ENCODE results near the gene GIPC2. TPM values are rescaled to one million over a fixed set of nuclear protein-coding genes. Genes with fewer than 3 reads are reported as not detected.

GIPC2 gene
- total RNA-seq, 1 experiment from 2014 or later = 0.26 TPM

DNA sequence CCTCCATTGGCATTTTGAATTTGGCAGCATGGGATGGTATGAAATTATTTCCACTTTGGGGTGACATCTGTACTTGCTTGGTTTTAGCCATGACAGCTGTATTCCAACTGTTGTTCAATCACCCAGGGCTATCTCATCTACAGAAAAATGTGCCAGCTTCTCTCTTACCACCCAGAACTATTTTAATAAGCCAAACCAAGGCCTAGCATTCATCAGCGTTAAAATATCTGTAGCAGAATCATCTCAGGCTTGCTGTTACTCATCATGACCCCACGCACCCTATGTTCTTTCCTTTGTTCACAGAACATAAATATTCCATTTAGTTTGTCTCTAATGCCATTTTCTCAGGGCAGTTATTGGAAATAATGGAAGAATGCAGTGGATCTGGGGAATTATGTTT, 49.8 kb downstream of the GIPC2 start:
- in situ Hi-C loops (cut with HindIII; ENCODE audit: low pct_unique_long_range_greater_than_20kb, low sequenced_read_pairs) (no loop called here), intact Hi-C loops (cut with micrococcal nuclease; ENCODE audit: unreplicated experiment) (no loop called here)
- no peaks in the 10 kb centered on the region for H3K36me3 ChIP-seq (ENCODE audit: control insufficient read depth, insufficient read depth, low read length)
- no TSS peak for BruUV-seq (replicated peaks)
- ATAC-seq = no peak
- TF ChIP-seq, protein P1, sequence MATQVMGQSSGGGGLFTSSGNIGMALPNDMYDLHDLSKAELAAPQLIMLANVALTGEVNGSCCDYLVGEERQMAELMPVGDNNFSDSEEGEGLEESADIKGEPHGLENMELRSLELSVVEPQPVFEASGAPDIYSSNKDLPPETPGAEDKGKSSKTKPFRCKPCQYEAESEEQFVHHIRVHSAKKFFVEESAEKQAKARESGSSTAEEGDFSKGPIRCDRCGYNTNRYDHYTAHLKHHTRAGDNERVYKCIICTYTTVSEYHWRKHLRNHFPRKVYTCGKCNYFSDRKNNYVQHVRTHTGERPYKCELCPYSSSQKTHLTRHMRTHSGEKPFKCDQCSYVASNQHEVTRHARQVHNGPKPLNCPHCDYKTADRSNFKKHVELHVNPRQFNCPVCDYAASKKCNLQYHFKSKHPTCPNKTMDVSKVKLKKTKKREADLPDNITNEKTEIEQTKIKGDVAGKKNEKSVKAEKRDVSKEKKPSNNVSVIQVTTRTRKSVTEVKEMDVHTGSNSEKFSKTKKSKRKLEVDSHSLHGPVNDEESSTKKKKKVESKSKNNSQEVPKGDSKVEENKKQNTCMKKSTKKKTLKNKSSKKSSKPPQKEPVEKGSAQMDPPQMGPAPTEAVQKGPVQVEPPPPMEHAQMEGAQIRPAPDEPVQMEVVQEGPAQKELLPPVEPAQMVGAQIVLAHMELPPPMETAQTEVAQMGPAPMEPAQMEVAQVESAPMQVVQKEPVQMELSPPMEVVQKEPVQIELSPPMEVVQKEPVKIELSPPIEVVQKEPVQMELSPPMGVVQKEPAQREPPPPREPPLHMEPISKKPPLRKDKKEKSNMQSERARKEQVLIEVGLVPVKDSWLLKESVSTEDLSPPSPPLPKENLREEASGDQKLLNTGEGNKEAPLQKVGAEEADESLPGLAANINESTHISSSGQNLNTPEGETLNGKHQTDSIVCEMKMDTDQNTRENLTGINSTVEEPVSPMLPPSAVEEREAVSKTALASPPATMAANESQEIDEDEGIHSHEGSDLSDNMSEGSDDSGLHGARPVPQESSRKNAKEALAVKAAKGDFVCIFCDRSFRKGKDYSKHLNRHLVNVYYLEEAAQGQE (IDR thresholded peaks at IDR 0.05; ENCODE audit: insufficient read depth in 1 of 2, low read depth in 2 of 2, low read length in 1 of 2) = no peak
- TF ChIP-seq POLR2AphosphoS5 (IDR thresholded peaks at IDR 0.05; ENCODE audit: low read depth, low read length) (no peak), TCF7L2 (IDR thresholded peaks at IDR 0.05; ENCODE audit: low read depth, low read length) (no peak), SIN3A (IDR thresholded peaks at IDR 0.05; ENCODE audit: borderline replicate concordance, insufficient read depth, low read depth, low read length) (no peak)
- TF ChIP-seq, protein P2, sequence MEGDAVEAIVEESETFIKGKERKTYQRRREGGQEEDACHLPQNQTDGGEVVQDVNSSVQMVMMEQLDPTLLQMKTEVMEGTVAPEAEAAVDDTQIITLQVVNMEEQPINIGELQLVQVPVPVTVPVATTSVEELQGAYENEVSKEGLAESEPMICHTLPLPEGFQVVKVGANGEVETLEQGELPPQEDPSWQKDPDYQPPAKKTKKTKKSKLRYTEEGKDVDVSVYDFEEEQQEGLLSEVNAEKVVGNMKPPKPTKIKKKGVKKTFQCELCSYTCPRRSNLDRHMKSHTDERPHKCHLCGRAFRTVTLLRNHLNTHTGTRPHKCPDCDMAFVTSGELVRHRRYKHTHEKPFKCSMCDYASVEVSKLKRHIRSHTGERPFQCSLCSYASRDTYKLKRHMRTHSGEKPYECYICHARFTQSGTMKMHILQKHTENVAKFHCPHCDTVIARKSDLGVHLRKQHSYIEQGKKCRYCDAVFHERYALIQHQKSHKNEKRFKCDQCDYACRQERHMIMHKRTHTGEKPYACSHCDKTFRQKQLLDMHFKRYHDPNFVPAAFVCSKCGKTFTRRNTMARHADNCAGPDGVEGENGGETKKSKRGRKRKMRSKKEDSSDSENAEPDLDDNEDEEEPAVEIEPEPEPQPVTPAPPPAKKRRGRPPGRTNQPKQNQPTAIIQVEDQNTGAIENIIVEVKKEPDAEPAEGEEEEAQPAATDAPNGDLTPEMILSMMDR (IDR thresholded peaks at IDR 0.05) = no peak
- no peak overlapping the region for H3K4me3 ChIP-seq (ENCODE audit: low read depth in 2 of 2, low read length in 2 of 2)
- no peak overlapping the region for H3K27ac ChIP-seq (ENCODE audit: low read length)
- H3K27me3 ChIP-seq (ENCODE audit: control insufficient read depth, insufficient read depth, low read length) = no peaks in the 10 kb centered on the region
- no peaks in the 10 kb centered on the region for H3K9me3 ChIP-seq (ENCODE audit: control insufficient read depth, insufficient read depth, low read depth, low read length)
- ChIA-PET POLR2A (no interaction called here), CTCF (no interaction called here)
- H3K4me1 ChIP-seq (ENCODE audit: control insufficient read depth, insufficient read depth, low read length) = peaks cover 2% of the 10 kb centered on the region; the same call in 1 of the 2 replicates
- no peak for DNase-seq (ENCODE audit: low read depth, low spot score)

DNA sequence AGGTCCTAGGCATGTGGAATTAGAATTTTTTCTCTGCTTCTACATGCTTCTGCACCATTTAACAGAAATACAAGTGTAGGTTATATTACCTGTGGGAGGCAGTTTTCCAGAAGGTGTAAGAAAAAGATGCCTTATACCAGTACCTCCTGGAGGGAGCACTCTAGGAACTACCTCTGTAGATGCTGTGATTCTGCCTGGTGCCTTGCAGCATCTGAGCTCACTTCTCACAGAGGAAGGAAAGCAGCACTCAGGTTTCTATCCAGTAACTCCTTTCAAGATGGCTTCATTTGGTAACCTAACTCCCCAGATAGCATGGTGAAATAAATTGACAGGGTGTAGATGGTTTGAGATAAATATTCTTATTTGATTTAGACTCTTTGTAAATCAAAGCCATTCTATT, 50.3 kb downstream of the GIPC2 start:
- DNase-seq (ENCODE audit: low read depth, low spot score) (no peak), ATAC-seq (no peak)
- TF ChIP-seq, protein P1 (IDR thresholded peaks at IDR 0.05; ENCODE audit: insufficient read depth in 1 of 2, low read depth in 2 of 2, low read length in 1 of 2) = no peak
- TF ChIP-seq SIN3A (IDR thresholded peaks at IDR 0.05; ENCODE audit: borderline replicate concordance, insufficient read depth, low read depth, low read length) (no peak), POLR2AphosphoS5 (IDR thresholded peaks at IDR 0.05; ENCODE audit: low read depth, low read length) (no peak), TCF7L2 (IDR thresholded peaks at IDR 0.05; ENCODE audit: low read depth, low read length) (no peak)
- TF ChIP-seq, protein P2 (IDR thresholded peaks at IDR 0.05) = no peak
- Histone ChIP-seq H3K36me3 (ENCODE audit: control insufficient read depth, insufficient read depth, low read length) (no peaks in the 10 kb centered on the region), H3K27me3 (ENCODE audit: control insufficient read depth, insufficient read depth, low read length) (no peaks in the 10 kb centered on the region), H3K4me3 (ENCODE audit: low read depth in 2 of 2, low read length in 2 of 2) (no peak overlapping the region), H3K4me1 (ENCODE audit: control insufficient read depth, insufficient read depth, low read length) (peaks cover 2% of the 10 kb centered on the region; the same call in 1 of the 2 replicates), H3K27ac (ENCODE audit: low read length) (no peak overlapping the region), H3K9me3 (ENCODE audit: control insufficient read depth, insufficient read depth, low read depth, low read length) (no peaks in the 10 kb centered on the region)
- ChIA-PET POLR2A (no interaction called here), CTCF (no interaction called here)
- in situ Hi-C loops (cut with HindIII; ENCODE audit: low pct_unique_long_range_greater_than_20kb, low sequenced_read_pairs) (no loop called here), intact Hi-C loops (cut with micrococcal nuclease; ENCODE audit: unreplicated experiment) (no loop called here)
- no TSS peak for BruUV-seq (replicated peaks)

All from Panc1 (cell line).